ENCODE measurements around the gene SMIM36. TPM values are rescaled to one million over a fixed set of nuclear protein-coding genes. Genes with fewer than 3 reads are reported as not detected.

The SMIM36 gene
- total and polyA plus RNA-seq, 2 experiments from 2014 or later = not detected

DNA sequence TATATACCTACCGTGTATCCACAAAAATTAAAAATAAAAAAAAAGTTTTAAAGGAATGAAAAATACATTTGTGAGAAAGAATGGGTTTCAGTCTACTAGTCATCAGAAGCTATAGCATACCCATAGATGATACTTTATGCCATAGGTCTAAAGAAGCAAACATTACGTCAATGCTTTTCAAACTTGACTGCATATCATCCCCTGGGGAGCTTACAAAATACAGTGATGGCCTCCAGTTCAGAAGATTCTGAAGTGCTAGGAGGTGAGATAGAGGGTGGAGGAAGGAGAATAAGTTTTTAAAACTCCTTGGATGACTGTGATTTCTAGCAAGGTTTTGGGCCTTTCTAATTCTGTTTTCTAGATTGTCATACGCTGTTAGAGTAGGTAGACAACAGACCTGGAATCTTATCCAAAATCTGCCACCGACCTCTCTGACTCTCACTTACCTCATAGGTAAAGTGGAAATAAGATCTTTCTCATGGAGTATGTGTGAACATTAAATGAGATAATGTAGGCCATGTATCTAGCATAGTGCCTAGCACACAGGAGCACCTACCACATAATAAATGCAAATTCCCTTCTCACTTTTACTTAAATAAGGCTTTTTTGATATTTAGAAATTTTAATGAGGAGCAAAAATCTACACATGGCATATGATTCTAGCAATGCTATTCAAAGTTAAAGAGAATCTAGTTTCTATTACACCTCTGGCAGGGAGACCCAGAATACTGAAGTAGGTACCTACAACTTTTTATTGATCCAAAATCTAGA lies 102.0 kb downstream of the SMIM36 start:
- Histone ChIP-seq H3K9me2 (ENCODE audit: insufficient read depth) (no peaks in the 10 kb centered on the region), H3F3A (replicated peaks; ENCODE audit: low read depth) (no peaks in the 10 kb centered on the region), H3K4me3 (no peak overlapping the region), H3K36me3 (ENCODE audit: insufficient read depth) (peaks cover 50% of the 10 kb centered on the region), H2AFZ (no peak overlapping the region), H3K79me2 (replicated peaks; ENCODE audit: insufficient read depth) (peaks cover 2% of the 10 kb centered on the region), H4K20me1 (replicated peaks; ENCODE audit: insufficient read depth) (peaks cover 12% of the 10 kb centered on the region), H3K4me2 (no peak overlapping the region), H3K4me1 (ENCODE audit: insufficient read depth) (no peaks in the 10 kb centered on the region), H3K27me3 (ENCODE audit: insufficient read depth) (no peaks in the 10 kb centered on the region), H3K27ac (ENCODE audit: low read depth) (no peak overlapping the region)
- no peaks in the 10 kb centered on the region for H3K27me3 Mint-ChIP-seq (ENCODE audit: insufficient read depth, low read depth, poor library complexity)
- H3K27ac Mint-ChIP-seq = no peak overlapping the region
- H3K4me3 Mint-ChIP-seq = no peak overlapping the region
- TF ChIP-seq NANOG (IDR thresholded peaks at IDR 0.05; ENCODE audit: borderline replicate concordance) = no peak
- TF ChIP-seq JUNB (IDR thresholded peaks at IDR 0.05; ENCODE audit: unreplicated experiment) = no peak
- TF ChIP-seq, protein P1, sequence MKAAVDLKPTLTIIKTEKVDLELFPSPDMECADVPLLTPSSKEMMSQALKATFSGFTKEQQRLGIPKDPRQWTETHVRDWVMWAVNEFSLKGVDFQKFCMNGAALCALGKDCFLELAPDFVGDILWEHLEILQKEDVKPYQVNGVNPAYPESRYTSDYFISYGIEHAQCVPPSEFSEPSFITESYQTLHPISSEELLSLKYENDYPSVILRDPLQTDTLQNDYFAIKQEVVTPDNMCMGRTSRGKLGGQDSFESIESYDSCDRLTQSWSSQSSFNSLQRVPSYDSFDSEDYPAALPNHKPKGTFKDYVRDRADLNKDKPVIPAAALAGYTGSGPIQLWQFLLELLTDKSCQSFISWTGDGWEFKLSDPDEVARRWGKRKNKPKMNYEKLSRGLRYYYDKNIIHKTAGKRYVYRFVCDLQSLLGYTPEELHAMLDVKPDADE (IDR thresholded peaks at IDR 0.05) = no peak
- TF ChIP-seq, protein P2, sequence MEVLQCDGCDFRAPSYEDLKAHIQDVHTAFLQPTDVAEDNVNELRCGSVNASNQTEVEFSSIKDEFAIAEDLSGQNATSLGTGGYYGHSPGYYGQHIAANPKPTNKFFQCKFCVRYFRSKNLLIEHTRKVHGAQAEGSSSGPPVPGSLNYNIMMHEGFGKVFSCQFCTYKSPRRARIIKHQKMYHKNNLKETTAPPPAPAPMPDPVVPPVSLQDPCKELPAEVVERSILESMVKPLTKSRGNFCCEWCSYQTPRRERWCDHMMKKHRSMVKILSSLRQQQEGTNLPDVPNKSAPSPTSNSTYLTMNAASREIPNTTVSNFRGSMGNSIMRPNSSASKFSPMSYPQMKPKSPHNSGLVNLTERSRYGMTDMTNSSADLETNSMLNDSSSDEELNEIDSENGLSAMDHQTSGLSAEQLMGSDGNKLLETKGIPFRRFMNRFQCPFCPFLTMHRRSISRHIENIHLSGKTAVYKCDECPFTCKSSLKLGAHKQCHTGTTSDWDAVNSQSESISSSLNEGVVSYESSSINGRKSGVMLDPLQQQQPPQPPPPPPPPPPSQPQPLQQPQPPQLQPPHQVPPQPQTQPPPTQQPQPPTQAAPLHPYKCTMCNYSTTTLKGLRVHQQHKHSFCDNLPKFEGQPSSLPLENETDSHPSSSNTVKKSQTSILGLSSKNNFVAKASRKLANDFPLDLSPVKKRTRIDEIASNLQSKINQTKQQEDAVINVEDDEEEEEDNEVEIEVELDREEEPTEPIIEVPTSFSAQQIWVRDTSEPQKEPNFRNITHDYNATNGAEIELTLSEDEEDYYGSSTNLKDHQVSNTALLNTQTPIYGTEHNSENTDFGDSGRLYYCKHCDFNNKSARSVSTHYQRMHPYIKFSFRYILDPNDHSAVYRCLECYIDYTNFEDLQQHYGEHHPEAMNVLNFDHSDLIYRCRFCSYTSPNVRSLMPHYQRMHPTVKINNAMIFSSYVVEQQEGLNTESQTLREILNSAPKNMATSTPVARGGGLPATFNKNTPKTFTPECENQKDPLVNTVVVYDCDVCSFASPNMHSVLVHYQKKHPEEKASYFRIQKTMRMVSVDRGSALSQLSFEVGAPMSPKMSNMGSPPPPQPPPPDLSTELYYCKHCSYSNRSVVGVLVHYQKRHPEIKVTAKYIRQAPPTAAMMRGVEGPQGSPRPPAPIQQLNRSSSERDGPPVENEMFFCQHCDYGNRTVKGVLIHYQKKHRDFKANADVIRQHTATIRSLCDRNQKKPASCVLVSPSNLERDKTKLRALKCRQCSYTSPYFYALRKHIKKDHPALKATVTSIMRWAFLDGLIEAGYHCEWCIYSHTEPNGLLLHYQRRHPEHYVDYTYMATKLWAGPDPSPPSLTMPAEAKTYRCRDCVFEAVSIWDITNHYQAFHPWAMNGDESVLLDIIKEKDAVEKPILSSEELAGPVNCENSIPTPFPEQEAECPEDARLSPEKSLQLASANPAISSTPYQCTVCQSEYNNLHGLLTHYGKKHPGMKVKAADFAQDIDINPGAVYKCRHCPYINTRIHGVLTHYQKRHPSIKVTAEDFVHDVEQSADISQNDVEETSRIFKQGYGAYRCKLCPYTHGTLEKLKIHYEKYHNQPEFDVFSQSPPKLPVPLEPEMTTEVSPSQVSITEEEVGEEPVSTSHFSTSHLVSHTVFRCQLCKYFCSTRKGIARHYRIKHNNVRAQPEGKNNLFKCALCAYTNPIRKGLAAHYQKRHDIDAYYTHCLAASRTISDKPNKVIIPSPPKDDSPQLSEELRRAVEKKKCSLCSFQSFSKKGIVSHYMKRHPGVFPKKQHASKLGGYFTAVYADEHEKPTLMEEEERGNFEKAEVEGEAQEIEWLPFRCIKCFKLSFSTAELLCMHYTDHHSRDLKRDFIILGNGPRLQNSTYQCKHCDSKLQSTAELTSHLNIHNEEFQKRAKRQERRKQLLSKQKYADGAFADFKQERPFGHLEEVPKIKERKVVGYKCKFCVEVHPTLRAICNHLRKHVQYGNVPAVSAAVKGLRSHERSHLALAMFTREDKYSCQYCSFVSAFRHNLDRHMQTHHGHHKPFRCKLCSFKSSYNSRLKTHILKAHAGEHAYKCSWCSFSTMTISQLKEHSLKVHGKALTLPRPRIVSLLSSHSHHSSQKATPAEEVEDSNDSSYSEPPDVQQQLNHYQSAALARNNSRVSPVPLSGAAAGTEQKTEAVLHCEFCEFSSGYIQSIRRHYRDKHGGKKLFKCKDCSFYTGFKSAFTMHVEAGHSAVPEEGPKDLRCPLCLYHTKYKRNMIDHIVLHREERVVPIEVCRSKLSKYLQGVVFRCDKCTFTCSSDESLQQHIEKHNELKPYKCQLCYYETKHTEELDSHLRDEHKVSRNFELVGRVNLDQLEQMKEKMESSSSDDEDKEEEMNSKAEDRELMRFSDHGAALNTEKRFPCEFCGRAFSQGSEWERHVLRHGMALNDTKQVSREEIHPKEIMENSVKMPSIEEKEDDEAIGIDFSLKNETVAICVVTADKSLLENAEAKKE (CRISPR knock-in tag; IDR thresholded peaks at IDR 0.05) = no peak
- TF ChIP-seq CREB1 (CRISPR knock-in tag; IDR thresholded peaks at IDR 0.05; ENCODE audit: low read depth) = no peak
- no peak for TF ChIP-seq ZNF331 (CRISPR knock-in tag; IDR thresholded peaks at IDR 0.05; ENCODE audit: low read depth)
- no peak for TF ChIP-seq EZH2phosphoT487 (IDR thresholded peaks at IDR 0.05; ENCODE audit: unreplicated experiment)
- TF ChIP-seq, protein P3, sequence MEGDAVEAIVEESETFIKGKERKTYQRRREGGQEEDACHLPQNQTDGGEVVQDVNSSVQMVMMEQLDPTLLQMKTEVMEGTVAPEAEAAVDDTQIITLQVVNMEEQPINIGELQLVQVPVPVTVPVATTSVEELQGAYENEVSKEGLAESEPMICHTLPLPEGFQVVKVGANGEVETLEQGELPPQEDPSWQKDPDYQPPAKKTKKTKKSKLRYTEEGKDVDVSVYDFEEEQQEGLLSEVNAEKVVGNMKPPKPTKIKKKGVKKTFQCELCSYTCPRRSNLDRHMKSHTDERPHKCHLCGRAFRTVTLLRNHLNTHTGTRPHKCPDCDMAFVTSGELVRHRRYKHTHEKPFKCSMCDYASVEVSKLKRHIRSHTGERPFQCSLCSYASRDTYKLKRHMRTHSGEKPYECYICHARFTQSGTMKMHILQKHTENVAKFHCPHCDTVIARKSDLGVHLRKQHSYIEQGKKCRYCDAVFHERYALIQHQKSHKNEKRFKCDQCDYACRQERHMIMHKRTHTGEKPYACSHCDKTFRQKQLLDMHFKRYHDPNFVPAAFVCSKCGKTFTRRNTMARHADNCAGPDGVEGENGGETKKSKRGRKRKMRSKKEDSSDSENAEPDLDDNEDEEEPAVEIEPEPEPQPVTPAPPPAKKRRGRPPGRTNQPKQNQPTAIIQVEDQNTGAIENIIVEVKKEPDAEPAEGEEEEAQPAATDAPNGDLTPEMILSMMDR (conservative IDR thresholded peaks at IDR 0.05; ENCODE audit: low read depth in 2 of 2) = no peak
- no peak for TF ChIP-seq POLR2AphosphoS5 (IDR thresholded peaks at IDR 0.05; ENCODE audit: low read depth)
- TF ChIP-seq, protein P4, sequence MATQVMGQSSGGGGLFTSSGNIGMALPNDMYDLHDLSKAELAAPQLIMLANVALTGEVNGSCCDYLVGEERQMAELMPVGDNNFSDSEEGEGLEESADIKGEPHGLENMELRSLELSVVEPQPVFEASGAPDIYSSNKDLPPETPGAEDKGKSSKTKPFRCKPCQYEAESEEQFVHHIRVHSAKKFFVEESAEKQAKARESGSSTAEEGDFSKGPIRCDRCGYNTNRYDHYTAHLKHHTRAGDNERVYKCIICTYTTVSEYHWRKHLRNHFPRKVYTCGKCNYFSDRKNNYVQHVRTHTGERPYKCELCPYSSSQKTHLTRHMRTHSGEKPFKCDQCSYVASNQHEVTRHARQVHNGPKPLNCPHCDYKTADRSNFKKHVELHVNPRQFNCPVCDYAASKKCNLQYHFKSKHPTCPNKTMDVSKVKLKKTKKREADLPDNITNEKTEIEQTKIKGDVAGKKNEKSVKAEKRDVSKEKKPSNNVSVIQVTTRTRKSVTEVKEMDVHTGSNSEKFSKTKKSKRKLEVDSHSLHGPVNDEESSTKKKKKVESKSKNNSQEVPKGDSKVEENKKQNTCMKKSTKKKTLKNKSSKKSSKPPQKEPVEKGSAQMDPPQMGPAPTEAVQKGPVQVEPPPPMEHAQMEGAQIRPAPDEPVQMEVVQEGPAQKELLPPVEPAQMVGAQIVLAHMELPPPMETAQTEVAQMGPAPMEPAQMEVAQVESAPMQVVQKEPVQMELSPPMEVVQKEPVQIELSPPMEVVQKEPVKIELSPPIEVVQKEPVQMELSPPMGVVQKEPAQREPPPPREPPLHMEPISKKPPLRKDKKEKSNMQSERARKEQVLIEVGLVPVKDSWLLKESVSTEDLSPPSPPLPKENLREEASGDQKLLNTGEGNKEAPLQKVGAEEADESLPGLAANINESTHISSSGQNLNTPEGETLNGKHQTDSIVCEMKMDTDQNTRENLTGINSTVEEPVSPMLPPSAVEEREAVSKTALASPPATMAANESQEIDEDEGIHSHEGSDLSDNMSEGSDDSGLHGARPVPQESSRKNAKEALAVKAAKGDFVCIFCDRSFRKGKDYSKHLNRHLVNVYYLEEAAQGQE (IDR thresholded peaks at IDR 0.05; ENCODE audit: unreplicated experiment) = no peak
- TF ChIP-seq EZH2 (IDR thresholded peaks at IDR 0.05; ENCODE audit: low read depth, unreplicated experiment) = no peak
- no peak for TF ChIP-seq STAT1 (IDR thresholded peaks at IDR 0.05; ENCODE audit: unreplicated experiment)
- no peak for TF ChIP-seq ZNF114 (CRISPR knock-in tag; IDR thresholded peaks at IDR 0.05)
- no peak for ATAC-seq
- peaks cover 72% of the 10 kb centered on the region for H3K36me3 Mint-ChIP-seq (ENCODE audit: low read depth)
- DNase-seq (ENCODE audit: low spot score) = no peak
- H3K9me3 Mint-ChIP-seq = no peaks in the 10 kb centered on the region
- H3K4me1 Mint-ChIP-seq = no peaks in the 10 kb centered on the region
